ENCODE results near the gene CCDC148.

The CCDC148 gene

GRCh38 chr2:158432117-158432516 is 24.4 kb downstream of the CCDC148 start:
- no peak for DNase-seq (ENCODE audit: low read depth in 2 of 2)

- DNase-seq (ENCODE audit: low read depth in 2 of 2) = no peak
Observed at GRCh38 chr2:158414538-158414937, 42.0 kb downstream of the CCDC148 start.

GRCh38 chr2:158413581-158413980 is 43.0 kb downstream of the CCDC148 start:
- DNase-seq (ENCODE audit: low read depth in 2 of 2) = no peak

- no peak for DNase-seq (ENCODE audit: low read depth in 2 of 2)
Observed at GRCh38 chr2:158412206-158412605, 44.3 kb downstream of the CCDC148 start.

GRCh38 chr2:158411748-158412147 is 44.8 kb downstream of the CCDC148 start:
- DNase-seq (ENCODE audit: low read depth in 2 of 2) = no peak

- DNase-seq (ENCODE audit: low read depth in 2 of 2) = no peak
Observed at GRCh38 chr2:158410132-158410531, 46.4 kb downstream of the CCDC148 start.

GRCh38 chr2:158407031-158407430 is 49.5 kb downstream of the CCDC148 start:
- DNase-seq (ENCODE audit: low read depth in 2 of 2) = no peak

- DNase-seq (ENCODE audit: low read depth in 2 of 2) = no peak
Observed at GRCh38 chr2:158405341-158405740, 51.2 kb downstream of the CCDC148 start.

- no peak for DNase-seq (ENCODE audit: low read depth in 2 of 2)
Observed at GRCh38 chr2:158403237-158403636, 53.3 kb downstream of the CCDC148 start.

GRCh38 chr2:158402665-158403064 is 53.9 kb downstream of the CCDC148 start:
- no peak for DNase-seq (ENCODE audit: low read depth in 2 of 2)

GRCh38 chr2:158395166-158395565 is 61.4 kb downstream of the CCDC148 start:
- DNase-seq (ENCODE audit: low read depth in 2 of 2) = no peak

- no peak for DNase-seq (ENCODE audit: low read depth in 2 of 2)
Observed at GRCh38 chr2:158394453-158394852, 62.1 kb downstream of the CCDC148 start.

GRCh38 chr2:158393886-158394285 is 62.7 kb downstream of the CCDC148 start:
- no peak for DNase-seq (ENCODE audit: low read depth in 2 of 2)

- DNase-seq (ENCODE audit: low read depth in 2 of 2) = no peak
Observed at GRCh38 chr2:158392687-158393086, 63.9 kb downstream of the CCDC148 start.

GRCh38 chr2:158391876-158392275 is 64.7 kb downstream of the CCDC148 start:
- DNase-seq (ENCODE audit: low read depth in 2 of 2) = no peak

- no peak for DNase-seq (ENCODE audit: low read depth in 2 of 2)
Observed at GRCh38 chr2:158391361-158391760, 65.2 kb downstream of the CCDC148 start.

GRCh38 chr2:158388159-158388558 is 68.4 kb downstream of the CCDC148 start:
- DNase-seq (ENCODE audit: low read depth in 2 of 2) = no peak

- no peak for DNase-seq (ENCODE audit: low read depth in 2 of 2)
Observed at GRCh38 chr2:158385646-158386045, 70.9 kb downstream of the CCDC148 start.

- no peak for DNase-seq (ENCODE audit: low read depth in 2 of 2)
Observed at GRCh38 chr2:158381978-158382377, 74.6 kb downstream of the CCDC148 start.

- DNase-seq (ENCODE audit: low read depth in 2 of 2) = no peak
Observed at GRCh38 chr2:158381205-158381604, 75.3 kb downstream of the CCDC148 start.

GRCh38 chr2:158380746-158381145 is 75.8 kb downstream of the CCDC148 start:
- no peak for DNase-seq (ENCODE audit: low read depth in 2 of 2)

GRCh38 chr2:158378926-158379325 is 77.6 kb downstream of the CCDC148 start:
- no peak for DNase-seq (ENCODE audit: low read depth in 2 of 2)

- no peak for DNase-seq (ENCODE audit: low read depth in 2 of 2)
Observed at GRCh38 chr2:158366342-158366741, 90.2 kb downstream of the CCDC148 start.

GRCh38 chr2:158359846-158360245 is 96.7 kb downstream of the CCDC148 start:
- no peak for DNase-seq (ENCODE audit: low read depth in 2 of 2)

- DNase-seq (ENCODE audit: low read depth in 2 of 2) = no peak
Observed at GRCh38 chr2:158357699-158358098, 98.9 kb downstream of the CCDC148 start.
